ENCODE results near the gene CSRP1.
"Not testable (repeated sequence)": the region's sequence is repeated elsewhere in the genome, so short reads cannot be mapped to it uniquely, and the experiment has no call there.

CSRP1 gene

GRCh38 chr1:201496296-201496690 lies 10.6 kb downstream of the CSRP1 start:
- no peak for TF ChIP-seq CTCF (IDR thresholded peaks at IDR 0.05)
- DNase-seq (ENCODE audit: low spot score): no peak
- Histone ChIP-seq H3K4me3 (peak overlapping the region; percentile 54), H3K27ac (peak overlapping the region; percentile 96 to 100)

- no peak for TF ChIP-seq CTCF (IDR thresholded peaks at IDR 0.05)
- Histone ChIP-seq H3K4me3 (peak overlapping the region; percentile 54), H3K27ac (peak overlapping the region; percentile 96 to 100)
- DNase-seq (ENCODE audit: low spot score): peak; percentile 94
Observed at GRCh38 chr1:201495551-201496295, 11.2 kb downstream of the CSRP1 start.

GRCh38 chr1:201493757-201494617 lies 12.9 kb downstream of the CSRP1 start:
- H3K4me3 ChIP-seq: peak overlapping the region; percentile 3

GRCh38 chr1:201493026-201493656 lies 13.8 kb downstream of the CSRP1 start:
- peak overlapping the region; percentile 96 to 100 for H3K27ac ChIP-seq
- DNase-seq (ENCODE audit: low spot score): not testable (repeated sequence)
- peak overlapping the region; percentile 3 for H3K4me3 ChIP-seq

More at GRCh38 chr1:201493757-201494617, 12.9 kb downstream of the CSRP1 start:
- no peak for TF ChIP-seq CTCF (IDR thresholded peaks at IDR 0.05)
- H3K27ac ChIP-seq: peak overlapping the region; percentile 96 to 100
- no peak for DNase-seq (ENCODE audit: low spot score)

- no peak for TF ChIP-seq CTCF (IDR thresholded peaks at IDR 0.05)
- peak overlapping the region; percentile 7 for H3K4me3 ChIP-seq
- peak overlapping the region; percentile 96 to 100 for H3K27ac ChIP-seq
- DNase-seq (ENCODE audit: low spot score): no peak
Observed at GRCh38 chr1:201491896-201492511, 14.9 kb downstream of the CSRP1 start.

- no peak overlapping the region for H3K4me3 ChIP-seq
- no peak for DNase-seq (ENCODE audit: low spot score)
- TF ChIP-seq CTCF (IDR thresholded peaks at IDR 0.05): no peak
- peak overlapping the region; percentile 86 to 96 for H3K27ac ChIP-seq
Observed at GRCh38 chr1:201490708-201491131, 16.2 kb downstream of the CSRP1 start.

Data from coronary artery (tissue), 2 donors.